Measurements from ENCODE around the gene PGLYRP2. TPM values are rescaled to one million over a fixed set of nuclear protein-coding genes. Genes with fewer than 3 reads are reported as not detected.

The PGLYRP2 gene
- total and polyA plus RNA-seq, 2 of the 13 experiments (the other 11 are each of a cell fraction or from before 2014, with no cell fraction given) = 0.04 to 1.0 TPM

MicroRNA genes within 50 kb of the gene (microRNA counts, 767-probe panel; counts per million panel counts)
- not detected for microRNA hsa-miR-1470

Small RNA genes lying within 50 kb of the gene (microRNA-seq; reads per million reads assigned to microRNA genes)
- not detected for gene MIR1470

Small RNA genes lying within 50 kb of the gene (small RNA-seq; reads per million reads assigned to genes)
- gene MIR1470 (ENCODE audit: insufficient read depth in 2 of 3, insufficient read length in 3 of 3, low read depth in 2 of 3, low replicate concordance in 1 of 3) = 0 reads per million in 3 experiments

Other genes with a start within 250 kb of the PGLYRP2 start
- gene EPHX3, start 247.1 kb downstream of the PGLYRP2 start, total RNA-seq (2016; rRNA removed; fragmentation: Illumina TruSeq; extraction: Trizol) = 0.07 TPM in 1 of 2 replicates, not detected in the other
- gene EPHX3, start 247.1 kb downstream of the PGLYRP2 start, polyA plus RNA-seq (2011; rRNA removed) = 0.15 and 0.17 TPM in 2 replicates
- 11.4 TPM in 2 replicates for gene BRD4, start 147.0 kb downstream of the PGLYRP2 start, total RNA-seq (2016; rRNA removed; fragmentation: Illumina TruSeq; extraction: Trizol)
- gene BRD4, start 147.0 kb downstream of the PGLYRP2 start, polyA plus RNA-seq (2011; rRNA removed) = 10.5 TPM in 2 replicates
- 21.2 and 22.1 TPM in 2 replicates for gene AKAP8, start 99.7 kb downstream of the PGLYRP2 start, total RNA-seq (2016; rRNA removed; fragmentation: Illumina TruSeq; extraction: Trizol)
- 15.2 and 15.9 TPM in 2 replicates for gene AKAP8, start 99.7 kb downstream of the PGLYRP2 start, polyA plus RNA-seq (2011; rRNA removed)
- 27.3 and 48.2 TPM in 2 replicates for gene AKAP8L, start 60.5 kb downstream of the PGLYRP2 start, total RNA-seq (2016; rRNA removed; fragmentation: Illumina TruSeq; extraction: Trizol)
- gene AKAP8L, start 60.5 kb downstream of the PGLYRP2 start, polyA plus RNA-seq (2011; rRNA removed) = 49.6 and 63.4 TPM in 2 replicates
- 4.7 and 5.1 TPM in 2 replicates for gene WIZ, start 29.5 kb downstream of the PGLYRP2 start, total RNA-seq (2016; rRNA removed; fragmentation: Illumina TruSeq; extraction: Trizol)
- gene WIZ, start 29.5 kb downstream of the PGLYRP2 start, polyA plus RNA-seq (2011; rRNA removed) = 4.8 and 6.3 TPM in 2 replicates
- gene RASAL3, start 15.0 kb downstream of the PGLYRP2 start, total RNA-seq (2016; rRNA removed; fragmentation: Illumina TruSeq; extraction: Trizol) = not detected in 2 replicates
- not detected in 2 replicates for gene RASAL3, start 15.0 kb downstream of the PGLYRP2 start, polyA plus RNA-seq (2011; rRNA removed)
- not detected in 2 replicates for gene CYP4F22, start 29.0 kb upstream of the PGLYRP2 start, total RNA-seq (2016; rRNA removed; fragmentation: Illumina TruSeq; extraction: Trizol)
- gene CYP4F22, start 29.0 kb upstream of the PGLYRP2 start, polyA plus RNA-seq (2011; rRNA removed) = 0.05 and 0.09 TPM in 2 replicates
- not detected in 2 replicates for gene CYP4F8, start 135.7 kb upstream of the PGLYRP2 start, total RNA-seq (2016; rRNA removed; fragmentation: Illumina TruSeq; extraction: Trizol)
- not detected in 2 replicates for gene CYP4F8, start 135.7 kb upstream of the PGLYRP2 start, polyA plus RNA-seq (2011; rRNA removed)
- gene CYP4F3, start 161.4 kb upstream of the PGLYRP2 start, total RNA-seq (2016; rRNA removed; fragmentation: Illumina TruSeq; extraction: Trizol) = 5.6 and 17.8 TPM in 2 replicates
- 22.8 and 36.6 TPM in 2 replicates for gene CYP4F3, start 161.4 kb upstream of the PGLYRP2 start, polyA plus RNA-seq (2011; rRNA removed)
- 7.2 and 30.8 TPM in 2 replicates for gene CYP4F12, start 193.6 kb upstream of the PGLYRP2 start, total RNA-seq (2016; rRNA removed; fragmentation: Illumina TruSeq; extraction: Trizol)
- 29.9 and 47.3 TPM in 2 replicates for gene CYP4F12, start 193.6 kb upstream of the PGLYRP2 start, polyA plus RNA-seq (2011; rRNA removed)
- gene OR10H2, start 248.5 kb upstream of the PGLYRP2 start, total RNA-seq (2016; rRNA removed; fragmentation: Illumina TruSeq; extraction: Trizol) = not detected in 2 replicates
- gene OR10H2, start 248.5 kb upstream of the PGLYRP2 start, polyA plus RNA-seq (2011; rRNA removed) = not detected in 2 replicates